Progenitor cell of endocrine pancreas (in vitro differentiated cells): ENCODE measurements around the gene SERINC2. TPM values are rescaled to one million over a fixed set of nuclear protein-coding genes. Genes with fewer than 3 reads are reported as not detected.
A peak's percentile ranks its signal among the peaks of the same experiment; 100 is the strongest.

Experiments
- DNase-seq: peaks from one replicate; pipeline ENCODE4 v3.0.0; 2021; ENCODE audit warnings: low spot score; ENCODE audit not compliant: unreplicated experiment
- H3K27ac Mint-ChIP-seq: 2 replicates; pipeline ENCODE4 v1.8.0; 2021; ENCODE audit warnings: mild to moderate bottlenecking, moderate library complexity, mixed read lengths
- H3K27me3 Mint-ChIP-seq: 2 replicates; pipeline ENCODE4 v1.8.0; 2021; ENCODE audit warnings: mixed read lengths
- H3K36me3 Mint-ChIP-seq: 2 replicates; pipeline ENCODE4 v1.8.0; 2022; ENCODE audit warnings: mixed read lengths; ENCODE audit not compliant: insufficient read depth
- H3K4me1 Mint-ChIP-seq: 2 replicates; pipeline ENCODE4 v1.8.0; 2021; ENCODE audit warnings: low read depth, mixed read lengths
- H3K4me3 Mint-ChIP-seq: 2 replicates; pipeline ENCODE4 v1.8.0; 2021; ENCODE audit warnings: low read depth, mild to moderate bottlenecking, moderate library complexity, mixed read lengths
- H3K9me3 Mint-ChIP-seq: 2 replicates; pipeline ENCODE4 v1.8.0; 2021; ENCODE audit warnings: low read depth, mixed read lengths
- CTCF ChIP-seq: fragments of 200-600 bp; sonication (generic); IDR thresholded peaks from one replicate; pipeline ENCODE4 v1.5.0; 2021; ENCODE audit warnings: antibody characterized with exemption, mild to moderate bottlenecking; ENCODE audit not compliant: unreplicated experiment
- total RNA-seq: library from RNA; stranded (reverse); gene quantifications from 2 replicates; pipeline ENCODE4 v1.2.1, GENCODE V29; 2021

The SERINC2 gene
- total RNA-seq, 1 donor from 2014 or later, result 65.7 TPM

GRCh38 chr1:31422505-31423319 is 9.7 kb downstream of the SERINC2 start:
- Mint-ChIP-seq H3K4me3 (no peak overlapping the region), H3K36me3 (peaks cover 5% of the 10 kb centered on the region), H3K4me1 (peaks cover 6% of the 10 kb centered on the region), H3K27me3 (no peaks in the 10 kb centered on the region), H3K27ac (peak overlapping the region; percentile 90), H3K9me3 (no peaks in the 10 kb centered on the region)
- TF ChIP-seq CTCF, result peak; percentile 90
- DNase-seq, result peak; percentile 68

GRCh38 chr1:31423418-31423947 is 10.5 kb downstream of the SERINC2 start:
- H3K36me3 Mint-ChIP-seq, result peaks cover 7% of the 10 kb centered on the region
- H3K27ac Mint-ChIP-seq, result no peak overlapping the region
- DNase-seq, result no peak
- no peak for TF ChIP-seq CTCF
- no peak overlapping the region for H3K4me3 Mint-ChIP-seq
- H3K4me1 Mint-ChIP-seq, result peaks cover 6% of the 10 kb centered on the region
- H3K27me3 Mint-ChIP-seq, result no peaks in the 10 kb centered on the region
- no peaks in the 10 kb centered on the region for H3K9me3 Mint-ChIP-seq

GRCh38 chr1:31424568-31424967 is 11.6 kb downstream of the SERINC2 start:
- no peak for TF ChIP-seq CTCF
- Mint-ChIP-seq H3K36me3 (peaks cover 7% of the 10 kb centered on the region), H3K27me3 (no peaks in the 10 kb centered on the region), H3K27ac (no peak overlapping the region), H3K9me3 (no peaks in the 10 kb centered on the region), H3K4me1 (peaks cover 6% of the 10 kb centered on the region), H3K4me3 (no peak overlapping the region)
- DNase-seq, result no peak

- Mint-ChIP-seq H3K27me3 (no peaks in the 10 kb centered on the region), H3K27ac (no peak overlapping the region), H3K9me3 (no peaks in the 10 kb centered on the region), H3K4me3 (no peak overlapping the region), H3K36me3 (peaks cover 7% of the 10 kb centered on the region), H3K4me1 (peaks cover 6% of the 10 kb centered on the region)
- DNase-seq, result no peak
- no peak for TF ChIP-seq CTCF
These were observed 12.5 kb downstream of the SERINC2 start for GRCh38 chr1:31425301-31426081.

GRCh38 chr1:31426249-31426922 is 13.4 kb downstream of the SERINC2 start:
- Mint-ChIP-seq H3K36me3 (peaks cover 9% of the 10 kb centered on the region), H3K4me3 (no peak overlapping the region), H3K9me3 (no peaks in the 10 kb centered on the region), H3K27me3 (no peaks in the 10 kb centered on the region), H3K27ac (no peak overlapping the region), H3K4me1 (peaks cover 6% of the 10 kb centered on the region)
- TF ChIP-seq CTCF, result no peak
- DNase-seq, result no peak
